Chondrocyte (in vitro differentiated cells): Measurements from ENCODE around the gene PRL. TPM values are rescaled to one million over a fixed set of nuclear protein-coding genes. Genes with fewer than 3 reads are reported as not detected.

Experiments
- DNase-seq: peaks from one replicate; pipeline ENCODE4 v3.0.0; 2021; ENCODE audit warnings: mixed read lengths, low spot score
- H3K27ac Mint-ChIP-seq: one replicate; pipeline ENCODE4 v1.8.0; 2021; ENCODE audit warnings: mild to moderate bottlenecking, moderate library complexity, mixed read lengths; ENCODE audit not compliant: unreplicated experiment
- H3K27me3 Mint-ChIP-seq: 2 replicates; pipeline ENCODE4 v1.8.0; 2021; ENCODE audit warnings: low read depth, mixed read lengths
- H3K36me3 Mint-ChIP-seq: 2 replicates; pipeline ENCODE4 v1.8.0; 2021; ENCODE audit warnings: low read depth, mixed read lengths
- H3K4me1 Mint-ChIP-seq: 2 replicates; pipeline ENCODE4 v1.8.0; 2021; ENCODE audit warnings: low read depth, mild to moderate bottlenecking, mixed read lengths
- H3K4me3 Mint-ChIP-seq: one replicate; pipeline ENCODE4 v1.8.0; 2021; ENCODE audit warnings: mild to moderate bottlenecking, moderate library complexity, mixed read lengths; ENCODE audit not compliant: unreplicated experiment
- H3K9me3 Mint-ChIP-seq: 2 replicates; pipeline ENCODE4 v1.8.0; 2021; ENCODE audit warnings: low read depth, mixed read lengths
- total RNA-seq: library from RNA; stranded (reverse); gene quantifications from 3 replicates; pipeline ENCODE4 v1.2.1, GENCODE V29; 2021
- TF ChIP-seq, protein P1 (sequence below): fragments of 200-600 bp; sonication (generic); IDR thresholded peaks from 2 replicates; pipeline ENCODE4 v1.5.0; 2021; ENCODE audit warnings: antibody characterized with exemption, mild to moderate bottlenecking, moderate library complexity

Gene PRL
- total RNA-seq, 1 donor from 2014 or later: not detected

- Mint-ChIP-seq H3K4me3 (no peak overlapping the region), H3K36me3 (no peaks in the 10 kb centered on the region), H3K9me3 (no peaks in the 10 kb centered on the region), H3K27me3 (no peaks in the 10 kb centered on the region), H3K27ac (no peak overlapping the region), H3K4me1 (no peaks in the 10 kb centered on the region)
- TF ChIP-seq, protein P1, sequence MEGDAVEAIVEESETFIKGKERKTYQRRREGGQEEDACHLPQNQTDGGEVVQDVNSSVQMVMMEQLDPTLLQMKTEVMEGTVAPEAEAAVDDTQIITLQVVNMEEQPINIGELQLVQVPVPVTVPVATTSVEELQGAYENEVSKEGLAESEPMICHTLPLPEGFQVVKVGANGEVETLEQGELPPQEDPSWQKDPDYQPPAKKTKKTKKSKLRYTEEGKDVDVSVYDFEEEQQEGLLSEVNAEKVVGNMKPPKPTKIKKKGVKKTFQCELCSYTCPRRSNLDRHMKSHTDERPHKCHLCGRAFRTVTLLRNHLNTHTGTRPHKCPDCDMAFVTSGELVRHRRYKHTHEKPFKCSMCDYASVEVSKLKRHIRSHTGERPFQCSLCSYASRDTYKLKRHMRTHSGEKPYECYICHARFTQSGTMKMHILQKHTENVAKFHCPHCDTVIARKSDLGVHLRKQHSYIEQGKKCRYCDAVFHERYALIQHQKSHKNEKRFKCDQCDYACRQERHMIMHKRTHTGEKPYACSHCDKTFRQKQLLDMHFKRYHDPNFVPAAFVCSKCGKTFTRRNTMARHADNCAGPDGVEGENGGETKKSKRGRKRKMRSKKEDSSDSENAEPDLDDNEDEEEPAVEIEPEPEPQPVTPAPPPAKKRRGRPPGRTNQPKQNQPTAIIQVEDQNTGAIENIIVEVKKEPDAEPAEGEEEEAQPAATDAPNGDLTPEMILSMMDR: no peak
- no peak for DNase-seq
These were observed 8.1 kb downstream of the PRL start for GRCh38 chr6:22288721-22289120.

DNA sequence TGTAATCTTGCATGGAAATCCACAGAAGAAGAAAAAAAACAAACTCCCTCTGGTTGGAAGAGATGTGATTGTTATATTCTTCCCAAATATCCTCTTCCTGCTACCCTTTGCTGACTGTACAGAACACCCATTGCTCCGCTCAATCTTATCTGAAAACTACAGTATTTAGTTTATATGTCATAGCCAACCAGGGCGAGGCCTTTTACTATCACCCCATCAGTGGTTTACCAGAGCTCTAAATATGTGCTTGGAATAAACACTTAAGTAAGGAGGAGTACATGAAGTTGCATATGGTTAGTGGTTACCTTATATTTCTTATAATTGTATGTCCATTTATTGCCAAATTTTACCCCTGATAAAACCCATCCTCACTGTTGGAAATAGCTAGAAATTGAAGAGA is 12.2 kb downstream of the PRL start:
- DNase-seq: no peak
- Mint-ChIP-seq H3K4me1 (no peaks in the 10 kb centered on the region), H3K4me3 (no peak overlapping the region), H3K36me3 (no peaks in the 10 kb centered on the region), H3K27me3 (no peaks in the 10 kb centered on the region), H3K27ac (no peak overlapping the region), H3K9me3 (no peaks in the 10 kb centered on the region)
- TF ChIP-seq, protein P1: no peak

DNA sequence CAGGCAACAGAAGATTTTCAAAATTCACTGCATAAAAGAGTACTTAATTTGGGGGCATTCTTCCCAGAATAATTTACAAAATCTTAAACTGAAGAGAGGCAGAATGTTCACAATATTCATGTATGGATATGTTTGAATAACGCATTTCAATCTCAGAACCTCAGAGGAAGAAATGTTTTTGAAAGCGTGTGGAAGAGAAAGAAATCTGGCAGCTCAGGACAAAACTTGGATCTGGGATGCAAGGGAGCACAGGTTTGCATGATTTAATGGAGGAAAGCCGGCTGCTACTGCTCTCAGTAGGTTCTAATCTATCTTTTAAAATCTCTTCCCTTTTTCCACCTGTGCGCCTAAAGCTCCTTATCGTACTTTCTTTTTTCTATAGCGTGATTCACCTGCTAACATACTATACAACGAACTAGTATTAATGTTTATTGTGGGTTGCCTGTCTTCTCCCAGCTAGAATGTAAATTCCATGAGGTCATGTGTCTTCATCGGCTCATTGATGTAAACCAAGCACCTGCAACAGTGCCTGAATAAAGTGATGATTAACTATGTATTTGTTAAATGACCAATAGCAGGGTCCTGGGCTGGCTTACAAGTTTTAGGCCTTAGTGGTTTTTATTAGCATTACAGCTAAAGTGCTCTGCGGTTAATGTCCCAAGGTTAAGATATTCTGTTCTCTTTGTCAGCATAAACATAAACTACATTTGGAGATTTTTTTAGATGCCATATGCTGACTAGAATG is 15.3 kb downstream of the PRL start:
- H3K4me3 Mint-ChIP-seq: no peak overlapping the region
- TF ChIP-seq, protein P1: no peak
- no peak for DNase-seq
- H3K27me3 Mint-ChIP-seq: no peaks in the 10 kb centered on the region
- H3K36me3 Mint-ChIP-seq: peaks cover 3% of the 10 kb centered on the region
- peaks cover 5% of the 10 kb centered on the region for H3K4me1 Mint-ChIP-seq
- peaks cover 18% of the 10 kb centered on the region for H3K9me3 Mint-ChIP-seq
- no peak overlapping the region for H3K27ac Mint-ChIP-seq

DNA sequence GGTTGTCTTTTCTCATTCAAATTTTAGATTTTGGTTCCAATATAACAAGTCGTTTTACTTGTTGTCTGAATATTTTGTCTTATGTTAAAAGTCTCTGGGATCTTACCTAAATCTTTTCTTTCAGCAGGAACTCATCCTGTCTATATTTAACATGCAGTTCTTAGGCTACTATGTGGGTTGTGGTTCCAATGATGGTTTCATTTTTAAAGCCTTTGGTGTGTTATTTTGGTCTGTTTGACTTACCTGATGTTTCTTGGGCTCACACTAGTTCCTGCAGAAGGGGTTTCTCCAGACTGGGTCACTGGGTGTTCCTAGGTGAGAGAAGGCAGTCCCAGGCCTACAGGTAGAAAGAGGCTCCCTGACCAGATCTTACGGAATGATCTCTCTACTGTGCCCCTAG is 17.4 kb downstream of the PRL start:
- TF ChIP-seq, protein P1: no peak
- Mint-ChIP-seq H3K27ac (no peak overlapping the region), H3K4me3 (no peak overlapping the region), H3K9me3 (peaks cover 30% of the 10 kb centered on the region), H3K27me3 (no peaks in the 10 kb centered on the region), H3K4me1 (peaks cover 5% of the 10 kb centered on the region), H3K36me3 (peaks cover 3% of the 10 kb centered on the region)
- no peak for DNase-seq

DNA sequence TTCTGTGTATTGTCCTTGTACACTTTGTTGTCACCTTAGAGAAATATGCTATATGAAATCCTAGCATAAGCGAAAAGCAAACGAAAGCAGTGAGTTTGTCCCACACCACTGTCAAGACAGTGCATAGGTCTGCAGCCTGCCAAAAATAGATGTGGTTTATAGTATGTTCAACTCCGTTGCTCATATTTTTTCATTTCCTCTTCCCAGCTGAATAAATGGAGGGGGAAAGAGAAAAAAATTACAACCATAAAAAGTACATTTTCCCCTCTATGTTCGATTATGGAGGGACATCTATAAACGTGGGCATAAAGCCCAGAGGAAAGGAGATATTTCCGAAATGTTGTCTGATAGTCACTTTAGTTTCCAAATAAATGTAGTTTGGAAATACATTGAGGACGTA is 25.8 kb downstream of the PRL start:
- no peak for DNase-seq
- H3K9me3 Mint-ChIP-seq: peaks cover 9% of the 10 kb centered on the region
- no peak overlapping the region for H3K4me3 Mint-ChIP-seq
- TF ChIP-seq, protein P1: no peak
- H3K4me1 Mint-ChIP-seq: peaks cover 12% of the 10 kb centered on the region
- H3K27ac Mint-ChIP-seq: no peak overlapping the region
- no peaks in the 10 kb centered on the region for H3K36me3 Mint-ChIP-seq
- H3K27me3 Mint-ChIP-seq: no peaks in the 10 kb centered on the region
